OCI-LY7 (cell line): ENCODE measurements around the gene BSG. TPM values are rescaled to one million over a fixed set of nuclear protein-coding genes. Genes with fewer than 3 reads are reported as not detected.

Experiments used
- Bru-seq: library from RNA; stranded (reverse); fragments of 400-500 nt; gene quantifications from one replicate; lab custom pipeline; 2021; lab: Mats Ljungman, UMichigan
- BruChase-seq, 2 experiments: library from RNA; stranded (reverse); fragments of 400-500 nt; gene quantifications; one replicate each; lab custom pipeline; 2021; lab: Mats Ljungman, UMichigan
- BruUV-seq: library from RNA; stranded (reverse); fragments of 400-500 nt; replicated peaks from 2 replicates; lab custom pipeline; 2021; lab: Mats Ljungman, UMichigan
- CTCF ChIA-PET: fragments of 300-600 bp; sonication (Branson Sonifier 250); formaldehyde crosslinking; loops from one replicate; lab custom pipeline; 2022; ENCODE audit warnings: antibody characterized with exemption; ENCODE audit not compliant: unreplicated experiment; lab: Charles Lee
- POLR2A ChIA-PET: fragments of 300-600 bp; sonication (Branson Sonifier 250); formaldehyde crosslinking; loops from one replicate; lab custom pipeline; 2022; ENCODE audit warnings: antibody characterized with exemption; lab: Charles Lee
- DNase-seq: peaks from one replicate; pipeline ENCODE4 v3.0.0-alpha.2; 2015; ENCODE audit warnings: low spot score
- H2AFZ ChIP-seq: fragments of 200-600 bp; sonication (generic), shearing (Covaris generic); 2 replicates; pipeline ENCODE4 v1.6.1; 2014; ENCODE audit warnings: mild to moderate bottlenecking, antibody characterized with exemption, low read length, moderate library complexity
- H3K27ac ChIP-seq: fragments of 200-600 bp; sonication (generic); 2 replicates; pipeline ENCODE4 v1.5.1; 2014; ENCODE audit warnings: mixed run types, low read depth, mild to moderate bottlenecking, moderate library complexity, low read length, inconsistent platforms; ENCODE audit not compliant: poor library complexity, severe bottlenecking
- H3K36me3 ChIP-seq: fragments of 200-600 bp; sonication (generic); 2 replicates; pipeline ENCODE4 v1.6.1; 2014; ENCODE audit warnings: mild to moderate bottlenecking, antibody characterized with exemption, low read length, moderate library complexity, mixed read lengths; ENCODE audit not compliant: insufficient read depth
- H3K4me1 ChIP-seq: fragments of 200-600 bp; sonication (generic); 2 replicates; pipeline ENCODE4 v1.5.1; 2014; ENCODE audit warnings: mild to moderate bottlenecking, low read length; ENCODE audit not compliant: insufficient read depth, poor library complexity, severe bottlenecking
- H3K4me2 ChIP-seq: fragments of 200-600 bp; sonication (generic); 2 replicates; pipeline ENCODE4 v1.6.1; 2014; ENCODE audit warnings: mild to moderate bottlenecking, low read length
- H3K4me3 ChIP-seq: fragments of 200-600 bp; sonication (generic); 2 replicates; pipeline ENCODE4 v1.5.1; 2014; ENCODE audit warnings: mild to moderate bottlenecking, low read depth, low read length; ENCODE audit not compliant: poor library complexity, severe bottlenecking
- H3K79me2 ChIP-seq: fragments of 200-600 bp; sonication (generic); 2 replicates; pipeline ENCODE4 v1.6.1; 2016; ENCODE audit warnings: low read depth, mild to moderate bottlenecking, low read length, moderate library complexity, mixed read lengths; ENCODE audit not compliant: insufficient read depth
- H3K9me2 ChIP-seq: fragments of 200-600 bp; sonication (generic); 2 replicates; pipeline ENCODE4 v1.6.1; 2016; ENCODE audit warnings: mild to moderate bottlenecking, low read length, mixed read lengths; ENCODE audit not compliant: insufficient read depth
- H3K9me3 ChIP-seq: fragments of 200-600 bp; sonication (generic); 2 replicates; pipeline ENCODE4 v1.6.1; 2014; ENCODE audit warnings: mild to moderate bottlenecking, mixed run types, low read length, mixed read lengths
- H4K20me1 ChIP-seq: fragments of 200-600 bp; sonication (generic); 2 replicates; pipeline ENCODE4 v1.6.1; 2014; ENCODE audit warnings: mild to moderate bottlenecking, antibody characterized with exemption, low read length, moderate library complexity, mixed read lengths; ENCODE audit not compliant: insufficient read depth
- CTCF ChIP-seq: fragments of 200-600 bp; sonication (generic); conservative IDR thresholded peaks from 2 replicates; pipeline ENCODE4 v1.5.1; 2014; ENCODE audit warnings: mild to moderate bottlenecking, antibody characterized with exemption, low read length, moderate library complexity, mixed read lengths
- EZH2phosphoT487 ChIP-seq: fragments of 200-600 bp; sonication (generic); IDR thresholded peaks from 2 replicates; pipeline ENCODE4 v1.6.1; 2018; ENCODE audit warnings: low read depth, borderline replicate concordance, mild to moderate bottlenecking, mixed run types, antibody characterized with exemption, low read length, moderate library complexity, mixed read lengths
- intact Hi-C: fragments of 100-400 bp; cut with micrococcal nuclease; formaldehyde crosslinking; loops from one replicate; pipeline ENCODE4 v1.10.0; 2022; ENCODE audit not compliant: unreplicated experiment
- long read RNA-seq: library from polyadenylated mRNA; stranded (forward); transcript quantifications from one replicate; pipeline ENCODE4 v2.0.0, GENCODE V29; 2022
- total RNA-seq, 2 experiments: library from RNA; depleted of rRNA in 1 of 2; stranded (reverse); fragments of >200 nt in 1 of 2; shearing (Covaris generic) in 1 of 2; gene quantifications; 2 replicates each; pipeline ENCODE4 v1.2.3, GENCODE V29; 2014 to 2022

The BSG gene
- total RNA-seq (2014; rRNA removed; shearing (Covaris generic)) (158 and 180 TPM in 2 replicates), total RNA-seq (2022) (189 and 197 TPM in 2 replicates), Bru-seq, nascent RNA (percentile 61 among the genes with signal in this experiment), BruChase-seq, experiment 1, labeled RNA remaining after a 6-hour chase (percentile 90 among the genes with signal in this experiment), BruChase-seq, experiment 2, labeled RNA remaining after a 2-hour chase (percentile 78 among the genes with signal in this experiment)
- long read RNA-seq, partial matches to known transcripts = 28 of 438 reads
- long read RNA-seq, other reads (novel, unspliced or antisense) = 410 of 438 reads

GRCh38 chr19:572140-572742, at the start of gene BSG:
BSG (plus strand) TSS chr19:572596; CDS start chr19:572635, 39 bp downstream.
- CTCF ChIA-PET = no interaction called here
- Histone ChIP-seq H3K4me3 (peak within 1 kb of the TSS; percentile 95), H2AFZ (peak within 1 kb of the TSS; percentile 53), H4K20me1 (peaks cover 6% of the 10 kb centered on the region; the same call in 1 of the 2 replicates), H3K9me2 (no peaks in the 10 kb centered on the region), H3K4me2 (peak within 1 kb of the TSS; percentile 78), H3K27ac (peak within 1 kb of the TSS; percentile 88), H3K79me2 (peaks cover 47% of the 10 kb centered on the region), H3K36me3 (peaks cover 20% of the 10 kb centered on the region), H3K9me3 (no peaks in the 10 kb centered on the region), H3K4me1 (peaks cover 32% of the 10 kb centered on the region)
- POLR2A ChIA-PET = interaction anchor here (0.6 to 0.9 kb wide), 2 partner anchors 15 to 40 kb away, joined by 3 to 7 read pairs; partner anchors contain the start of gene CDC34
- DNase-seq = peak; percentile 99
- BruUV-seq = no TSS peak
- TF ChIP-seq CTCF = no peak
- intact Hi-C loops = loop anchor here (2.0 to 5.0 kb wide), 4 partner anchors 40 to 225 kb away; partner anchors contain the start of genes CDC34, POLRMT, PTBP1 and RNF126

GRCh38 chr19:522726-523125, 49.7 kb upstream of the BSG start:
- POLR2A ChIA-PET = no interaction called here
- CTCF ChIA-PET = no interaction called here
- H3K4me2 ChIP-seq = no peak overlapping the region
- H3K27ac ChIP-seq = no peak overlapping the region
- H3K9me3 ChIP-seq = no peaks in the 10 kb centered on the region
- H2AFZ ChIP-seq = no peak overlapping the region
- TF ChIP-seq EZH2phosphoT487 = no peak
- TF ChIP-seq CTCF = no peak
- no peaks in the 10 kb centered on the region for H3K4me1 ChIP-seq
- H3K9me2 ChIP-seq = no peaks in the 10 kb centered on the region
- no peaks in the 10 kb centered on the region for H3K36me3 ChIP-seq
- H3K79me2 ChIP-seq = no peaks in the 10 kb centered on the region
- no peaks in the 10 kb centered on the region for H4K20me1 ChIP-seq
- intact Hi-C loops = no loop called here
- no TSS peak for BruUV-seq
- no peak for DNase-seq
- no peak overlapping the region for H3K4me3 ChIP-seq
